ENCODE measurements around the gene NRG2.

The NRG2 gene

GRCh38 chr5:140025736-140026135 is 17.4 kb downstream of the NRG2 start:
- Mint-ChIP-seq H3K9me3 (no peaks in the 10 kb centered on the region), H3K27ac (no peak overlapping the region), H3K4me1 (no peaks in the 10 kb centered on the region), H3K36me3 (no peaks in the 10 kb centered on the region), H3K27me3 (peaks cover 40% of the 10 kb centered on the region), H3K4me3 (no peak overlapping the region)
- no peak for ATAC-seq

GRCh38 chr5:140024928-140025327 is 18.2 kb downstream of the NRG2 start:
- H3K4me3 Mint-ChIP-seq = no peak overlapping the region
- no peak for ATAC-seq
- no peaks in the 10 kb centered on the region for H3K4me1 Mint-ChIP-seq
- H3K27me3 Mint-ChIP-seq = peaks cover 32% of the 10 kb centered on the region
- no peaks in the 10 kb centered on the region for H3K9me3 Mint-ChIP-seq
- no peaks in the 10 kb centered on the region for H3K36me3 Mint-ChIP-seq
- no peak overlapping the region for H3K27ac Mint-ChIP-seq

- Mint-ChIP-seq H3K4me3 (no peak overlapping the region), H3K36me3 (no peaks in the 10 kb centered on the region), H3K4me1 (no peaks in the 10 kb centered on the region), H3K9me3 (no peaks in the 10 kb centered on the region), H3K27ac (no peak overlapping the region), H3K27me3 (peaks cover 30% of the 10 kb centered on the region)
- no peak for ATAC-seq
Measured at GRCh38 chr5:140023611-140024191, 19.4 kb downstream of the NRG2 start.

- H3K9me3 Mint-ChIP-seq = no peaks in the 10 kb centered on the region
Measured at GRCh38 chr5:140020601-140021177, 22.4 kb downstream of the NRG2 start.

GRCh38 chr5:140018920-140019644 is 24.0 kb downstream of the NRG2 start:
- Mint-ChIP-seq H3K9me3 (no peaks in the 10 kb centered on the region), H3K4me3 (no peak overlapping the region), H3K27me3 (no peaks in the 10 kb centered on the region), H3K27ac (no peak overlapping the region), H3K4me1 (no peaks in the 10 kb centered on the region), H3K36me3 (no peaks in the 10 kb centered on the region)
- no peak for ATAC-seq

More at GRCh38 chr5:140020601-140021177, 22.4 kb downstream of the NRG2 start:
- no peak overlapping the region for H3K27ac Mint-ChIP-seq
- ATAC-seq = no peak
- H3K27me3 Mint-ChIP-seq = peaks cover 12% of the 10 kb centered on the region
- no peaks in the 10 kb centered on the region for H3K36me3 Mint-ChIP-seq
- H3K4me3 Mint-ChIP-seq = no peak overlapping the region
- H3K4me1 Mint-ChIP-seq = no peaks in the 10 kb centered on the region

- H3K4me3 Mint-ChIP-seq = no peak overlapping the region
- no peak overlapping the region for H3K27ac Mint-ChIP-seq
- ATAC-seq = no peak
- no peaks in the 10 kb centered on the region for H3K9me3 Mint-ChIP-seq
- no peaks in the 10 kb centered on the region for H3K36me3 Mint-ChIP-seq
- no peaks in the 10 kb centered on the region for H3K4me1 Mint-ChIP-seq
- H3K27me3 Mint-ChIP-seq = no peaks in the 10 kb centered on the region
Measured at GRCh38 chr5:140018517-140018916, 24.6 kb downstream of the NRG2 start.

- Mint-ChIP-seq H3K9me3 (no peaks in the 10 kb centered on the region), H3K36me3 (no peaks in the 10 kb centered on the region), H3K27ac (no peak overlapping the region), H3K4me3 (no peak overlapping the region), H3K4me1 (no peaks in the 10 kb centered on the region), H3K27me3 (no peaks in the 10 kb centered on the region)
- no peak for ATAC-seq
Measured at GRCh38 chr5:140018096-140018481, 25.0 kb downstream of the NRG2 start.

GRCh38 chr5:140017397-140018095 is 25.6 kb downstream of the NRG2 start:
- H3K9me3 Mint-ChIP-seq = no peaks in the 10 kb centered on the region
- no peaks in the 10 kb centered on the region for H3K4me1 Mint-ChIP-seq
- no peak for ATAC-seq
- no peaks in the 10 kb centered on the region for H3K36me3 Mint-ChIP-seq
- no peak overlapping the region for H3K4me3 Mint-ChIP-seq
- H3K27me3 Mint-ChIP-seq = no peaks in the 10 kb centered on the region
- no peak overlapping the region for H3K27ac Mint-ChIP-seq

- ATAC-seq = no peak
- H3K4me1 Mint-ChIP-seq = no peaks in the 10 kb centered on the region
- H3K9me3 Mint-ChIP-seq = no peaks in the 10 kb centered on the region
- no peaks in the 10 kb centered on the region for H3K27me3 Mint-ChIP-seq
- no peak overlapping the region for H3K27ac Mint-ChIP-seq
- no peaks in the 10 kb centered on the region for H3K36me3 Mint-ChIP-seq
- H3K4me3 Mint-ChIP-seq = no peak overlapping the region
Measured at GRCh38 chr5:140015706-140016105, 27.4 kb downstream of the NRG2 start.

GRCh38 chr5:140014751-140015150 is 28.3 kb downstream of the NRG2 start:
- Mint-ChIP-seq H3K27ac (no peak overlapping the region), H3K4me3 (no peak overlapping the region), H3K4me1 (no peaks in the 10 kb centered on the region), H3K27me3 (no peaks in the 10 kb centered on the region), H3K36me3 (no peaks in the 10 kb centered on the region), H3K9me3 (no peaks in the 10 kb centered on the region)
- ATAC-seq = no peak

- no peak overlapping the region for H3K4me3 Mint-ChIP-seq
- H3K27ac Mint-ChIP-seq = no peak overlapping the region
- ATAC-seq = no peak
- H3K4me1 Mint-ChIP-seq = no peaks in the 10 kb centered on the region
- no peaks in the 10 kb centered on the region for H3K9me3 Mint-ChIP-seq
- no peaks in the 10 kb centered on the region for H3K36me3 Mint-ChIP-seq
- H3K27me3 Mint-ChIP-seq = no peaks in the 10 kb centered on the region
Measured at GRCh38 chr5:140013536-140013935, 29.6 kb downstream of the NRG2 start.

GRCh38 chr5:140012443-140012842 is 30.7 kb downstream of the NRG2 start:
- Mint-ChIP-seq H3K9me3 (no peaks in the 10 kb centered on the region), H3K36me3 (no peaks in the 10 kb centered on the region), H3K4me3 (no peak overlapping the region), H3K27me3 (no peaks in the 10 kb centered on the region), H3K27ac (no peak overlapping the region), H3K4me1 (no peaks in the 10 kb centered on the region)
- ATAC-seq = peak; percentile 26

- H3K4me3 Mint-ChIP-seq = no peak overlapping the region
- no peaks in the 10 kb centered on the region for H3K4me1 Mint-ChIP-seq
- H3K9me3 Mint-ChIP-seq = no peaks in the 10 kb centered on the region
- no peaks in the 10 kb centered on the region for H3K36me3 Mint-ChIP-seq
- H3K27me3 Mint-ChIP-seq = no peaks in the 10 kb centered on the region
- no peak overlapping the region for H3K27ac Mint-ChIP-seq
- peak; percentile 60 for ATAC-seq
Measured at GRCh38 chr5:140011297-140011802, 31.7 kb downstream of the NRG2 start.

- Mint-ChIP-seq H3K27ac (no peak overlapping the region), H3K9me3 (no peaks in the 10 kb centered on the region), H3K4me3 (no peak overlapping the region), H3K36me3 (no peaks in the 10 kb centered on the region), H3K27me3 (no peaks in the 10 kb centered on the region), H3K4me1 (no peaks in the 10 kb centered on the region)
- ATAC-seq = no peak
Measured at GRCh38 chr5:140010798-140011197, 32.3 kb downstream of the NRG2 start.

- no peak overlapping the region for H3K27ac Mint-ChIP-seq
- no peak overlapping the region for H3K4me3 Mint-ChIP-seq
- peaks cover 12% of the 10 kb centered on the region for H3K27me3 Mint-ChIP-seq
- ATAC-seq = no peak
- H3K36me3 Mint-ChIP-seq = no peaks in the 10 kb centered on the region
- H3K4me1 Mint-ChIP-seq = peaks cover 12% of the 10 kb centered on the region
- no peaks in the 10 kb centered on the region for H3K9me3 Mint-ChIP-seq
Measured at GRCh38 chr5:140007311-140007710, 35.8 kb downstream of the NRG2 start.

All from stimulated activated memory B cell treated with anti-CD40 and anti-IgM and Interleukin-4, amounts not matched to agents 10 μg/mL and 1 μg/mL and 100 μg/mL, for 72 hours (primary cell).